Measurements from ENCODE around the gene ZNF593OS. TPM values are rescaled to one million over a fixed set of nuclear protein-coding genes. Genes with fewer than 3 reads are reported as not detected.

Gene ZNF593OS
- total and polyA plus RNA-seq, 8 donors, result 0.35 to 0.68 TPM; not detected in 6

GRCh38 chr1:26158271-26158907 is 13.2 kb downstream of the ZNF593OS start:
- peaks cover 0 to 3% (median 0%) of the 10 kb centered on the region in 3 donors for H3K4me1 ChIP-seq
- H3K27ac ChIP-seq, result no peak overlapping the region
- 80 to 86% methylated on average over 5 of the region's 5 CpGs for WGBS, 2 donors
- intact Hi-C loops (cut with DNase I), result no loop called here
- H3K9me3 ChIP-seq, result no peaks in the 10 kb centered on the region
- ATAC-seq (no peak), FAIRE-seq (no peak), DNase-seq (peak in 1 of 6 donors; percentile 27)
- no peak for TF ChIP-seq CTCF (IDR thresholded peaks at IDR 0.05)
- no peaks in the 10 kb centered on the region for H3K27me3 ChIP-seq
- H3K36me3 ChIP-seq, result no peaks in the 10 kb centered on the region
- no peak overlapping the region for H3K4me3 ChIP-seq

GRCh38 chr1:26156285-26157038 is 15.2 kb downstream of the ZNF593OS start:
- FAIRE-seq (no peak), DNase-seq (peak in 1 of 6 donors; percentile 49), ATAC-seq (no peak)
- WGBS, 2 donors, result 40 to 51% methylated on average over 12 of the region's 12 CpGs
- Histone ChIP-seq H3K27me3 (no peaks in the 10 kb centered on the region), H3K4me3 (peak overlapping the region in 1 of 4 donors; percentile 2), H3K4me1 (peaks cover 0 to 3% (median 0%) of the 10 kb centered on the region in 3 donors), H3K27ac (no peak overlapping the region), H3K36me3 (no peaks in the 10 kb centered on the region), H3K9me3 (no peaks in the 10 kb centered on the region)
- no peak for TF ChIP-seq CTCF (IDR thresholded peaks at IDR 0.05)
- intact Hi-C loops (cut with DNase I), result no loop called here

- ATAC-seq, result no peak
- TF ChIP-seq CTCF (IDR thresholded peaks at IDR 0.05), result no peak
- no peaks in the 10 kb centered on the region for H3K9me3 ChIP-seq
- no peak overlapping the region for H3K27ac ChIP-seq
- DNase-seq, result peak in 1 of 6 donors; percentile 26
- no peaks in the 10 kb centered on the region for H3K4me1 ChIP-seq
- FAIRE-seq, result no peak
- intact Hi-C loops (cut with DNase I), result no loop called here
- H3K4me3 ChIP-seq, result no peak overlapping the region
- H3K36me3 ChIP-seq, result no peaks in the 10 kb centered on the region
- WGBS, 2 donors, result 74% methylated on average over 21 of the region's 21 CpGs
- no peaks in the 10 kb centered on the region for H3K27me3 ChIP-seq
Observed at GRCh38 chr1:26155370-26156284, 16.0 kb downstream of the ZNF593OS start.

GRCh38 chr1:26154750-26155149 is 16.9 kb downstream of the ZNF593OS start:
- no peak overlapping the region for H3K27ac ChIP-seq
- no peak for FAIRE-seq
- no peaks in the 10 kb centered on the region for H3K36me3 ChIP-seq
- WGBS, 2 donors, result 82 to 86% methylated on average over 9 of the region's 9 CpGs
- intact Hi-C loops (cut with DNase I), result no loop called here
- no peak overlapping the region for H3K4me3 ChIP-seq
- H3K4me1 ChIP-seq, result no peaks in the 10 kb centered on the region
- no peak for TF ChIP-seq CTCF (IDR thresholded peaks at IDR 0.05)
- no peaks in the 10 kb centered on the region for H3K27me3 ChIP-seq
- H3K9me3 ChIP-seq, result no peaks in the 10 kb centered on the region
- no peak for ATAC-seq
- peak in 1 of 6 donors; percentile 5 for DNase-seq

Data from pancreas (tissue), 10 donors.